K562 treated with DMSO at 1 percent for 4 hours (cell line): Measurements from ENCODE around the gene POLR3GL. TPM values are rescaled to one million over a fixed set of nuclear protein-coding genes. Genes with fewer than 3 reads are reported as not detected.

Source experiments
- total RNA-seq: library from RNA; unstranded; fragments of 300-600 nt; gene quantifications from 2 replicates; pipeline ENCODE4 v1.2.3, GENCODE V29; 2022; ENCODE audit not compliant: insufficient read depth

The POLR3GL gene
- total RNA-seq = 33.6 and 48.3 TPM in 2 replicates

GRCh38 chr1:145964328-145965118 is at the start of gene POLR3GL, which contains the start of gene ANKRD34A:
Gene POLR3GL, plus strand, starts transcription at chr1:145964690. Its CDS starts 10,176 bp downstream, at chr1:145974866.
Gene ANKRD34A, minus strand, starts transcription at chr1:145964575. Its CDS starts 2,816 bp downstream, at chr1:145961759.

GRCh38 chr1:145918144-145918991 is 46.1 kb upstream of the POLR3GL start, which contains the start of gene PEX11B:
Gene PEX11B, minus strand, starts transcription at chr1:145918717. Its CDS starts 29 bp downstream, at chr1:145918688.

GRCh38 chr1:145927063-145927886 is 37.2 kb upstream of the POLR3GL start, which contains the start of gene RBM8A:
Gene RBM8A, minus strand, starts transcription at chr1:145927484. Its CDS starts 58 bp downstream, at chr1:145927426.

GRCh38 chr1:145957443-145958319 is 6.8 kb upstream of the POLR3GL start, which contains the start of gene LIX1L:
Gene LIX1L, minus strand, starts transcription at chr1:145958017. Its CDS starts 90 bp downstream, at chr1:145957927.

GRCh38 chr1:145996433-145997015 is 32.0 kb downstream of the POLR3GL start, which contains the start of gene TXNIP:
Gene TXNIP, minus strand, starts transcription at chr1:145996579. Its CDS starts 313 bp downstream, at chr1:145996266.

GRCh38 chr1:146021622-146022402 is 57.3 kb downstream of the POLR3GL start, which contains the start of gene HJV:
Gene HJV, minus strand, starts transcription at chr1:146021735. Its CDS starts 1,504 bp downstream, at chr1:146020231.

Other genes with a start within 250 kb of the POLR3GL start
- gene CD160, start 245.2 kb upstream of the POLR3GL start, total RNA-seq = 0.22 TPM in 1 of 2 replicates, not detected in the other
- gene RNF115, start 140.6 kb upstream of the POLR3GL start, total RNA-seq = 5.4 and 5.7 TPM in 2 replicates
- 43.7 and 46.2 TPM in 2 replicates for gene POLR3C, start 140.5 kb upstream of the POLR3GL start, total RNA-seq
- 4.9 and 10.6 TPM in 2 replicates for gene NUDT17, start 119.1 kb upstream of the POLR3GL start, total RNA-seq
- 11.8 TPM in 2 replicates for gene PIAS3, start 105.6 kb upstream of the POLR3GL start, total RNA-seq
- not detected in 2 replicates for gene ANKRD35, start 78.8 kb upstream of the POLR3GL start, total RNA-seq
- gene ITGA10, start 54.6 kb upstream of the POLR3GL start, total RNA-seq = 0.58 TPM in 1 of 2 replicates, not detected in the other
- 17.7 and 19.4 TPM in 2 replicates for gene PEX11B, start 46.0 kb upstream of the POLR3GL start, total RNA-seq
- 118 and 123 TPM in 2 replicates for gene RBM8A, start 37.2 kb upstream of the POLR3GL start, total RNA-seq
- 7.5 and 8.5 TPM in 2 replicates for gene LIX1L, start 6.7 kb upstream of the POLR3GL start, total RNA-seq
- 1.2 TPM in 1 of 2 replicates, not detected in the other for gene ANKRD34A, start 115 bp upstream of the POLR3GL start, total RNA-seq
- gene TXNIP, start 31.9 kb downstream of the POLR3GL start, total RNA-seq = 288 and 302 TPM in 2 replicates
- gene HJV, start 57.0 kb downstream of the POLR3GL start, total RNA-seq = 7.4 and 8.8 TPM in 2 replicates
- 0.83 and 1.2 TPM in 2 replicates for gene NBPF10, start 180.1 kb downstream of the POLR3GL start, total RNA-seq